NCI-H774 (cell line): Measurements from ENCODE around the gene RABAC1.

ENCODE experiments used
- DNase-seq: peaks from one replicate; lab custom pipeline; 2025; lab: John Stamatoyannopoulos, UW

RABAC1 gene

GRCh38 chr19:41928754-41929535 lies 30.2 kb downstream of the RABAC1 start:
- no peak for DNase-seq

- no peak for DNase-seq
Measured at GRCh38 chr19:41928221-41928683, 30.9 kb downstream of the RABAC1 start, which contains the start of gene ERFL. Gene ERFL, minus strand, starts transcription at chr19:41928449. Its CDS starts 15,530 bp downstream, at chr19:41912919.

- no peak for DNase-seq
Measured at GRCh38 chr19:41927497-41928192, 31.5 kb downstream of the RABAC1 start.

- no peak for DNase-seq
Measured at GRCh38 chr19:41926763-41927496, 32.2 kb downstream of the RABAC1 start.

GRCh38 chr19:41926028-41926762 lies 32.9 kb downstream of the RABAC1 start:
- DNase-seq, result no peak

GRCh38 chr19:41925208-41926003 lies 33.7 kb downstream of the RABAC1 start:
- no peak for DNase-seq

GRCh38 chr19:41924151-41925145 lies 34.7 kb downstream of the RABAC1 start:
- no peak for DNase-seq

- no peak for DNase-seq
Measured at GRCh38 chr19:41923045-41923788, 35.9 kb downstream of the RABAC1 start.

GRCh38 chr19:41922585-41922984 lies 36.5 kb downstream of the RABAC1 start:
- no peak for DNase-seq

- no peak for DNase-seq
Measured at GRCh38 chr19:41921577-41922576, 37.2 kb downstream of the RABAC1 start.

GRCh38 chr19:41920882-41921576 lies 38.1 kb downstream of the RABAC1 start:
- no peak for DNase-seq

GRCh38 chr19:41919948-41920712 lies 39.0 kb downstream of the RABAC1 start:
- no peak for DNase-seq

GRCh38 chr19:41918653-41919244 lies 40.4 kb downstream of the RABAC1 start:
- no peak for DNase-seq

- no peak for DNase-seq
Measured at GRCh38 chr19:41918095-41918494, 41.0 kb downstream of the RABAC1 start.

- no peak for DNase-seq
Measured at GRCh38 chr19:41917676-41918075, 41.4 kb downstream of the RABAC1 start.
